GM18505 (cell line): Measurements from ENCODE around the gene OR2T11.
"Not testable (repeated sequence)": the region's sequence is repeated elsewhere in the genome, so short reads cannot be mapped to it uniquely, and the experiment has no call there.

Experiments used
- ATAC-seq: cut with Tn5 transposase; IDR thresholded peaks from one replicate; pipeline ENCODE4 v1.9.1; 2021; ENCODE audit not compliant: unreplicated experiment
- POLR2A ChIP-seq: IDR thresholded peaks from 4 replicates; pipeline ENCODE4 v1.6.1; 2011; ENCODE audit warnings: borderline replicate concordance; ENCODE audit not compliant: insufficient read depth, insufficient read length; ENCODE audit errors: extremely low read depth

The OR2T11 gene, protein sequence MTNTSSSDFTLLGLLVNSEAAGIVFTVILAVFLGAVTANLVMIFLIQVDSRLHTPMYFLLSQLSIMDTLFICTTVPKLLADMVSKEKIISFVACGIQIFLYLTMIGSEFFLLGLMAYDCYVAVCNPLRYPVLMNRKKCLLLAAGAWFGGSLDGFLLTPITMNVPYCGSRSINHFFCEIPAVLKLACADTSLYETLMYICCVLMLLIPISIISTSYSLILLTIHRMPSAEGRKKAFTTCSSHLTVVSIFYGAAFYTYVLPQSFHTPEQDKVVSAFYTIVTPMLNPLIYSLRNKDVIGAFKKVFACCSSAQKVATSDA

DNA sequence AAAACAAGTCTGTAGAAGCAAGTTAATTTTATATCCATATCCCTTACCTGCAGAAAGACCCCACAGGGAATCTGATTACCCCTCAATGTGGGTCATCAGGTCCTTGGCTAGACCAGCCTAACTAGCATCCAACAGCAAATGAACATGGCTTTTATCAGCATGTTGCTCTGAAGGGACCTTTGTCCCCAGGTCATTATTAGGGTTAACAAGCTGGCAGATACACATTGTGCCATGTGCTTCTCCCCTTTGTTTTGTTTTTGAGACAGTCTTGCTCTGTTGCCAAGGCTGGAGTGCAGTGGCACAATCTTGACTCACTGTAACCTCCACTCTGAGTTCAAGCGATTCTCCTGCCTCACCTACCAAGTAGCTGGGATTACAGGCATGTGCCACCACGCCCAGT lies at the start of gene OR2T11:
OR2T11 (minus strand) TSS at position 101 of the 400 bp plus-strand sequence. CDS start 7,963 bp downstream, outside the sequence.
- not testable (repeated sequence) for ATAC-seq

DNA sequence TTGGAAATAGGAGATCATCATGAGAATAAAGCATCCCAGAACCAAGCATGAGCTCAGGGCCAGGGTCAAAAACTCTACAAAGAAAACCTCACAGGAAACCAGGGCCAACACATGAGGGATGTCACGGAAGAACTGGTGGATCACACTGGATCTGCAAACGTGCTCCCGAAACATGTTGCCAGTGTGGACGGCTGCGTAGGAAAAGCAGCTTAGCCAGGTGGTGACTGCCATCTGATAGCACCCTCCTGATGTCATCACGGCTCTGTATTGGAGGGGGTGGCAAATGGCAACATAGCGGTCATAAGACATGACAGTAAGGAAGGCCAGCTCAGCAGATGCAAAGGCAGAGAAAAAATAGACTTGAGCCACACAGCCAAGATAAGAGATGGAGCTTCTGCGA lies 46.8 kb upstream of the OR2T11 start:
- TF ChIP-seq POLR2A = no peak
- ATAC-seq = no peak

DNA sequence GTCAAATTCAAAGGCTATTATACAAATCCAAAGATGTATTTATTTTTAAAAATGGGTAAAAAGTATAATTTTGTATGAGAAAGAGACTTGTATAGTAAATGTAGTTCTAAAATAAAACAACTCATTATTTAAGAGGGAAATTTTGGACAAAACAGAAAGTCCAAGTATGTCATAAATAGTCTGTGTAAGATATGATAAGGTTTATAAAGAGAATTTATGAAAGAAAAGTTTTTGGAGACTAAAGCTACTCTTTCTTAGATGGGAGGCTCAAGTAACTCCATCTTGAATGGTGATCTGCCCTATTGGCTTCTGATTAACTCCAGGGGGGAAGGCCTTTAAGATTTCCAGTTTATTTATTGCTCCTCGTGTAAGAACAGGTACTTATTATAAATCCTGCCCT lies 35.1 kb upstream of the OR2T11 start:
- TF ChIP-seq POLR2A = no peak
- ATAC-seq = no peak

DNA sequence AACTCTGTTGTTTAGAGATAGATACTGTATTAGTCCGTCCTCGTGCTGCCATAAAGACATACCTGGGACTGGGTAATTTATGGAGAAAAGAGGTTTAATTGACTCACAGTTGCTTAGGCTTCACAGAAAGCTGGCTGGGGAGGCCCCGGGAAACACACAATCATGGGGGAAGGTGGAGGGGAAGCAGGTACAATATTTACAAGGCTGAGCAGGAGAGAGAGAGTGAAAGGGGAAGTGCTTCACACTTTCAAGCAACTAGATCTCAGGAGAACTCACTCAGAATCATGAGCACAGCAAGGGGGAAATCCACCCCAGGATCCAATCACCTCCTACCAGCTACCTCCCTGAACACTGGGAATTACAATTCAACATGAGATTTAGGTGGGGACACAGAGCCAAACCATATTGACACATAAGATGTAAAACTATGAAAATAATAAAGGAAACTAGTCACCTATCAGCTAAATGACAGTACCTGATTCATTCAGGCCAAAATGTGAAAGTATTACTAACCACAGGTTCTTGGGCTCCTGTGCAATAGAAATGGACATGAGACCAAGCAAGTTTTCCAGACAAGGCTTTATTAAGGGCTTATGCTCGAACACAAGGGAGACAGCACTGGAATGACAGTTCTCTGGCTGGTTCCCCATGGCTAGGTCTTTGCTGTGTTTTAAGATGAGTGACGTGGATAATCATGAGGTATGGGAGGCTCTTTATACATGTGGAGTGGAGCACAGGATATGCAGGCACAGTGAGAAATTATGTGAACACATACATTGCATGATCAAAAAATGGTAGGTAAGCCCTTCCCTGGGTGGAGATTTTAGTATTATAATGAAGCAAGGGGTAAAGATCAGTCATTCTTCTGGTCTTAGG lies 28.8 kb upstream of the OR2T11 start:
- ATAC-seq = peak; percentile 99

DNA sequence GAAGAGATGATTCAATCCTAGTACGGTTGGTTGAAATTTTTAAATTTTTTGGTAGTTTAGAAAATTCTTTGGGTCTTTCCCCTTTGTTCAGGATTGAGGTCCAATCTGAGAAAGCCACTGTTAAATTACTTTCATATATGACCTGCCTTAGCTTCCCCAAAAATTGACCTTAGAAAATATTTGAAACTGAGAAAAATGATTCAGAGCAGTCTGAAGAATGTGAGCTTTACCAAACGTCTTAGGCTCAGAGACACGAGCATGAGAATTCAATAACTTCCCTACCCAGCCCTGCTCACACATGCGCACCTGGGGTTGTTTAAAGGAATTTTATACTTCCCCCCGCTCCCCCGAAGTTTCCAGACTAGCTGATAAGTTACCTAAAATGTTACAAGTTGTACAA lies 21.9 kb upstream of the OR2T11 start:
- ATAC-seq = not testable (repeated sequence)

DNA sequence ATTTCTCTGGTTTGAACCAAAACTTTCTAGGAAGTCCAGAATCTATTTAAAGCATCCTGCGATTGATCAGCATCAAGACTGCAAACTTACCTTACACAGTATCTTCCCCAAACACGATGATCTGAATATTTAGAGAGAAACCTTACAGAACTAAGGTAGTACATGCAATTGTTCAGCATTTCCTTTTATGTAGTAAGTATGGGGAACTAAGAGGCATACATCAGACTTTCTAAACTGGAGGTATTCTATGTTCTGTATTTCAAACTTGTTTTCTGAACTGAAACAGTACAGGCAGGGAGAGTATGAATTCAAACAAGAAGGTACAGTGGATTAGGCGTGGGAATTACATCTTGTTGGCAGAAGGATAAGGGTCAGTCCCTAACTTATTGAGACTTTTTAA lies 20.5 kb upstream of the OR2T11 start, which contains the start of gene OR2T27:
OR2T27 (minus strand) TSS at position 175 of the 400 bp plus-strand sequence. CDS start 4,644 bp downstream, outside the sequence.
- ATAC-seq = peak; percentile 49

DNA sequence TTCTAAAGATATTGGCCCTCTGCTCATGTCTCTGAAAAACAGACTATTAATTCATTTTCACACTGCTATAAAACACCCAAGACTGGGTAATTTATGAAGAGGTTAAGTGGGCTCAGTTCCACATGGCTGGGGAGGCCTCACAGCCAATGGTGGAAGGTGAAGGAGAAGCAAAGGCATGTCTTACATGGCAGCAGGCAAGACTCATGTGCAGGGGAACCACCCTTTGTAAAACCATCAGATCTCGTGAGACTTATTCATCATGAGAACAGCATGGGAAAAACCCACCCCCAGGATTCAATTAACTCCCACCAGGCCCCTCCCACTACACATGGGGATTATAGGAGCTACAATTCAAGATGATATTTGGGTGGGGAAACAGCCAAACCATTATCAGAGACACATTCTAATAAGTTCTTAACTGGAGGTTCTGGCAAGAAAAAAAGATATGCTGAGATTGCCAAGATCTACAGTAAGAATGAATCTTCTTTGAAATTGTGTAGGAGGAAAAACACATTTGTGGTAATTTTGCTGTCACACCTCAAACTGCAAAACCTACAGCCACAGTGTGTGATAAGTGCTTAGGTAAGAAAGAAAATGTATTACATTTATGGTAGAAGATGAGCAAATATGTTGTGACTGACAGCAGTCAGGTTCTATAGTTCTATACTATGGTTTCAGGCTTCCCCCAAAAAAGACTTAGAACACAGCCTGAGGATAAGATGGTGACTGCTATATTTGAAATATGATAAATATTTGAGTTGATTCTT lies 14.1 kb upstream of the OR2T11 start:
- ATAC-seq = not testable (repeated sequence)

DNA sequence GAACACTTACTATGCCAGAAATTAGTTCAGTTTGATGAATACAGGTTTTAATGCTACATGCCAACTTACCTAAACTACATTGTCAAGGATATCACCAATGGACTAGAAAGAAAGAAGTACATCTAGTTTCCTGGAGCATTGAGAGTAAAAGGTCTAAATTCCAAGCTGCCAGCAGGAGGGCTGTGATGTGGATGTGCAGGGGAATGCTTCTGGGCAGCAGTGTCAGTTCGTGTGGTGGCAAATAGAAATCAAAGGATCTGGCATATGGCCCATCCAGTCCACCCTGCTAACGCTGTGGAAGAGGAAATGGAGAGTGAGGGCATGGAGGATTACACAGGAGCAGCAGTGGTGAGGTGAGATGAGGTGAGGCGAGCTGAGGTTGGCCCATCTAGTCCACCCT lies 10.3 kb upstream of the OR2T11 start, which contains the start of gene OR2T35:
OR2T35 (minus strand) TSS at position 101 of the 400 bp plus-strand sequence. CDS start 6,020 bp downstream, outside the sequence.
- ATAC-seq = not testable (repeated sequence)

DNA sequence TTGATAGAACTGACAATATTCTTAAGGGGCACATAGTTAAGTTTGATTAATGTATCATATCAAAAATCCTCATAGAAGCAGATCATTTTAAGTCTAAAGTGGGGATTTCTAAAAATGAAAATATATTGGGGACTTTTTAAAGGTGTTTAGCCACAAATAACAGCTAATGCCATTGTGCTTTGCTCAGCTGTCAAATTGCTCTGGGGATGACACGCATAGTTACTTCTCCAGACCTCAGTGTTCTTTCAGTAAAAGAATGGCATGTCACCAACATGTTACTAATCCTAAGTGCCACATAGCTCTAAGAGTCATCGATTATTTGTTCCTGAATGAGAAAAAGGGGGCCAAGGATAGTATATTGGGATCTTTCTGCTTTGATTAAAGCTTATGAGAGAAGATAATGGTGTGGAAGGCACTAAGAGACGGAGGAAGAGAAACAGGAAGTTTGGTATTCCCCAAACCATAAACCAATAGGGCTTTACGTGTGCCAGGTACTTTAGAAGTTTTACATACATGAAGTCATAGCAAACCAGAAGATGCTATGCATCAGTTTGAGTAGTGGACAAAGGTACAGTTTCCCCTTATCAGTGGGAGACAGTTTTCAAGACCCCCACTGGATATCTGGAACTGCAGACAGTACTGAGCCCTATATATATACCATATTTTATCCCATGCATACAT lies 8.2 kb upstream of the OR2T11 start:
- ATAC-seq = peak; percentile 67

DNA sequence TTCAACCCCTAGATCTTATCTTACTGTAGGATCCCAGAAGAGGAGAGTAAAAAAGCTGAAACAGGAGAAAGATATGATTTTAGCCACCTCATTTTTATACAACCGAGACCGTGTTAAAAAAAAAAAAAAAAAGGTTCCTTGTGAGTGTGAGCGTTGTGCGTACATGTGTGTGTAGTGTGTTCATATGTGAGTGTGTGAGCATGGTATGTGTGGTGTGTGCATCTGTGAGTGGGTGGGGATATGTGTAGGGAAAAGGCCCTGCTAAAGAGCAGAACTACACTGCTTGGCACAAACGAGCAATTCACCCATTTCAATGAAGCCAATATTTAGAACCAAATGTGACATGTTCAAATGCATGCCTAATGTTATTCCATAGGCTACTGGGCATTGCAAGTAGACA lies 6.7 kb upstream of the OR2T11 start:
- ATAC-seq = peak; percentile 14

DNA sequence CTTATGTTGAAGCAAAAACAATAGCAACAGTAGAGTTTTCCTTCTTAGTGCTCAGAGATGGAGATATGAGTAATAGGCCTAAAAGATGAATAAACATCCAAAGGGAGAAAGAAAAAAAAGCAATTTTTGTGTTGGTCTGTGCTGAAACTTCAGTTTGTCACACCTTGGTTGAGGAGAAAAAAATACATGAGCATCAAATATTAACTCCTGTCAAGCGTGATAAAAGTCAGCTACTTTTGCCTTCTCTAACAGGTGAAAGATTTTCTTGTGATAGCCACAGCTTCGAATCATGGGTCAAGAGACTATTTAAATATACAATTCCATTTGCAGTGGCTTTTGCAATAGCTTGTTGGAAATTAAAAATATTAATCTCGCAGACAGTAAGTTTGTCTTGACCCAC lies 6.0 kb upstream of the OR2T11 start:
- ATAC-seq = peak; percentile 45

DNA sequence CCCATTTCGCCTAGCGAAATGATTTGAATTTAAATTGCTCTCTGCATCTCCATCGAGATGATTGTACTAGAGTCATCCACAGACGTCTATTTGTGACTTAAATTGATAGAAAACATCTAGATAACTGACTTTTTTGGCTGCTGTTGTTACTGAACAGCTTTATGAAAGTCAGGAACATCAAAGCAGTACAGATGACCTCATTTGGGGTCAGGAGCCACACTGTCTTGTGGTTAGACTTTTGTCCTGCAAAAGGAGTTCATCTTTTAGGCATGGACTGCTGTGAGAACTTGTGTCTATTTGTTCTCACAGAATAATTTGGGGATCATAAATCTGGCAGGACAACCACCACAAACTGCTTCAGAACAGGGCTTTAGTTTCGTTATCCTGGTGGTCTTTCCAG lies 4.8 kb upstream of the OR2T11 start:
- ATAC-seq = peak; percentile 26

DNA sequence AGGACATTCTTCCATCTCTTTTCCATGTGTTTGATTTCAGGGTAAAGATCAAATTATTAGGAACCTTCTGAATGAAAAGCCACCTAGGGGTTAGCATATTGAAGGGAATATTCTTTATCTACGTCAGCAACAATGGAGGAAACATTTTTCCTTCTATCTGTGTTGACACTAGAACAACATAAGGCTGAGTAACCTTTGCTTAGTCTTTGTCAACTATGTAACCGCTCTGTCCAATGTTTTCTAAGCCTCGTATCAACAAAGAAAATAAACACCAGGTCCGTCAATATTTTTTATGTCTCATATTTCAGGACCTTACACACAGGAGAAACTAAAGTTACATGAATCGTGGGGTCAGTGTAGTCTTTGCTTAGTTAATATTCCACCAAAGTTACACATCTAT lies 1.7 kb upstream of the OR2T11 start:
- not testable (repeated sequence) for ATAC-seq

DNA sequence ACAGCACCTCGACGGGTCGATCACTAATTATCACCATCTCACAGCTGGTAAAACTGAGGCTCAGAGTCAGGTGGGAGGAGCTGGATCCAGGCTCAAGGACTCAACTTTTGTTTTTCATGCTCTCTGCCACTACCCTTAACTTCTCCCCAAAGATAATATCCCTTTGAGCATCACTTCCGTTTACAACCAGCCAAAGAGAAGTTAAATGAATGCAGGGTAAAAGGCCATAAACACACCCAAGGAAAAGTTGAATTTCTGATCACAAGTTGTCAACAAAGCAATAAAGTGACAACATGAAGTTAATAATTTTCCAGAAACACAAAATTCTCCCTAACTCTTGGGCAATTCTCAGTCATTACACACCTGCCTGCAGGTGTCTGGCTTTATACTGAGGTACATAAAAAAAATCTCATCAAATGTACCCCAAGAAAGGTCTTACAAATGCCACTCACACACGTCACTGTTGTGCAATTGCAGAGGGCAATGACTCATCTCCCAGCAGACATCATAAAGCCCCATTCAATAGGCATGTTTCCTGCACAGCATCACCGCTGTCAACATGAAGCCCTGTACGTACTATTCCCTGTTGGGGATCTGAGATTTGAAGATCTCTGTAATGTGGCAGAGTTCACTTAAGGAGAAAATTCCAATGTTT lies 3.4 kb downstream of the OR2T11 start:
- no peak for ATAC-seq
- no peak for TF ChIP-seq POLR2A
